OCI-LY7 (cell line): ENCODE data around the gene LGI2. TPM values are rescaled to one million over a fixed set of nuclear protein-coding genes. Genes with fewer than 3 reads are reported as not detected.

Experiments
- BruUV-seq: library from RNA; stranded (reverse); fragments of 400-500 nt; replicated peaks from 2 replicates; lab custom pipeline; 2021; lab: Mats Ljungman, UMichigan
- CTCF ChIA-PET: fragments of 300-600 bp; sonication (Branson Sonifier 250); formaldehyde crosslinking; loops from one replicate; lab custom pipeline; 2022; ENCODE audit warnings: antibody characterized with exemption; ENCODE audit not compliant: unreplicated experiment; lab: Charles Lee
- POLR2A ChIA-PET: fragments of 300-600 bp; sonication (Branson Sonifier 250); formaldehyde crosslinking; loops from one replicate; lab custom pipeline; 2022; ENCODE audit warnings: antibody characterized with exemption; lab: Charles Lee
- DNase-seq: peaks from one replicate; pipeline ENCODE4 v3.0.0-alpha.2; 2015; ENCODE audit warnings: low spot score
- H2AFZ ChIP-seq: fragments of 200-600 bp; sonication (generic), shearing (Covaris generic); 2 replicates; pipeline ENCODE4 v1.6.1; 2014; ENCODE audit warnings: mild to moderate bottlenecking, antibody characterized with exemption, low read length, moderate library complexity
- H3K27ac ChIP-seq: fragments of 200-600 bp; sonication (generic); 2 replicates; pipeline ENCODE4 v1.5.1; 2014; ENCODE audit warnings: mixed run types, low read depth, mild to moderate bottlenecking, moderate library complexity, low read length, inconsistent platforms; ENCODE audit not compliant: poor library complexity, severe bottlenecking
- H3K36me3 ChIP-seq: fragments of 200-600 bp; sonication (generic); 2 replicates; pipeline ENCODE4 v1.6.1; 2014; ENCODE audit warnings: mild to moderate bottlenecking, antibody characterized with exemption, low read length, moderate library complexity, mixed read lengths; ENCODE audit not compliant: insufficient read depth
- H3K4me1 ChIP-seq: fragments of 200-600 bp; sonication (generic); 2 replicates; pipeline ENCODE4 v1.5.1; 2014; ENCODE audit warnings: mild to moderate bottlenecking, low read length; ENCODE audit not compliant: insufficient read depth, poor library complexity, severe bottlenecking
- H3K4me2 ChIP-seq: fragments of 200-600 bp; sonication (generic); 2 replicates; pipeline ENCODE4 v1.6.1; 2014; ENCODE audit warnings: mild to moderate bottlenecking, low read length
- H3K4me3 ChIP-seq: fragments of 200-600 bp; sonication (generic); 2 replicates; pipeline ENCODE4 v1.5.1; 2014; ENCODE audit warnings: mild to moderate bottlenecking, low read depth, low read length; ENCODE audit not compliant: poor library complexity, severe bottlenecking
- H3K79me2 ChIP-seq: fragments of 200-600 bp; sonication (generic); 2 replicates; pipeline ENCODE4 v1.6.1; 2016; ENCODE audit warnings: low read depth, mild to moderate bottlenecking, low read length, moderate library complexity, mixed read lengths; ENCODE audit not compliant: insufficient read depth
- H3K9me2 ChIP-seq: fragments of 200-600 bp; sonication (generic); 2 replicates; pipeline ENCODE4 v1.6.1; 2016; ENCODE audit warnings: mild to moderate bottlenecking, low read length, mixed read lengths; ENCODE audit not compliant: insufficient read depth
- H3K9me3 ChIP-seq: fragments of 200-600 bp; sonication (generic); 2 replicates; pipeline ENCODE4 v1.6.1; 2014; ENCODE audit warnings: mild to moderate bottlenecking, mixed run types, low read length, mixed read lengths
- H4K20me1 ChIP-seq: fragments of 200-600 bp; sonication (generic); 2 replicates; pipeline ENCODE4 v1.6.1; 2014; ENCODE audit warnings: mild to moderate bottlenecking, antibody characterized with exemption, low read length, moderate library complexity, mixed read lengths; ENCODE audit not compliant: insufficient read depth
- EZH2phosphoT487 ChIP-seq: fragments of 200-600 bp; sonication (generic); IDR thresholded peaks from 2 replicates; pipeline ENCODE4 v1.6.1; 2018; ENCODE audit warnings: low read depth, borderline replicate concordance, mild to moderate bottlenecking, mixed run types, antibody characterized with exemption, low read length, moderate library complexity, mixed read lengths
- intact Hi-C: fragments of 100-400 bp; cut with micrococcal nuclease; formaldehyde crosslinking; loops from one replicate; pipeline ENCODE4 v1.10.0; 2022; ENCODE audit not compliant: unreplicated experiment
- total RNA-seq, 2 experiments: library from RNA; depleted of rRNA in 1 of 2; stranded (reverse); fragments of >200 nt in 1 of 2; shearing (Covaris generic) in 1 of 2; gene quantifications; 2 replicates each; pipeline ENCODE4 v1.2.3, GENCODE V29; 2014 to 2022
- TF ChIP-seq, protein P1 (sequence below): fragments of 200-600 bp; sonication (generic); conservative IDR thresholded peaks from 2 replicates; pipeline ENCODE4 v1.5.1; 2014; ENCODE audit warnings: mild to moderate bottlenecking, antibody characterized with exemption, low read length, moderate library complexity, mixed read lengths

The LGI2 gene
- total RNA-seq, 2 experiments from 2014 or later: not detected

DNA sequence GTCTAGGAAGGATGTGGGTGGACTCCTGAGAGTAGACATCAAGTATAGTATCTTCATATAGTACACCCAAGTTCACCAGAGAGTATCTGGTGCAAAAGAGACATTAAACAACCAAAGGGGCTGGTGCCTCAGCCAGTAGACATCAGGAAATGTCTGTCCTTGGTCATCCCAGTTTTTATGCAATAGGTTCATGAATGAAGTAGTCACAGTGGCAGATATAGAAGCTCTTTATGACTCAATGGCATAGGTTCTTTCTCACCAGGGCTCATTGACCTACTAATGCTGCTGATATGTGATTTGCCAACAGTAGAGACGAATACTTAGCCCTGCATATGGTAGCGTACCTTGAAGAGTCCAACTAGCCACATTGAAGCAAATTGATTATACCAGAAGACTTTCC lies 72.9 kb downstream of the LGI2 start:
- H3K9me2 ChIP-seq: no peaks in the 10 kb centered on the region

DNA sequence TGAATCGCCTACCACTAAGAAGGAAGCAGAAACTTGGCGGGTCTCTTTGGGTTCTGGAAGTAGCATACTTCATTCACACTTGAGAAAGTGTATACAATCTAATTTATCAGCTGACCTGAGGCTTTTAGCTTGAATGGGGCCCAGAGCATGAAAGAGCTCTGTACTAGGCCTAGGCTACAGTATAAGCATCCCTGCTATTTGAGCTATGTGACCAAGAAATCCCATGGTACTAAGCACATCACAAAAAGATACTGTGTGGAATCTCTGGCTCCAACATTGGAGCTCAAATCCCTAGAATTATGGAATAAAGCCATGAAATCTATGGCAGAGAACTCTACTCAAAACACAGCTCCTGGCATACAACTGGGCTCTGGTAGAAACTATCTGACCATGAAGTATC lies 74.0 kb downstream of the LGI2 start:
- Histone ChIP-seq H3K79me2 (no peaks in the 10 kb centered on the region), H2AFZ (no peak overlapping the region), H3K36me3 (no peaks in the 10 kb centered on the region), H3K4me1 (no peaks in the 10 kb centered on the region), H3K9me2 (no peaks in the 10 kb centered on the region), H4K20me1 (no peaks in the 10 kb centered on the region), H3K9me3 (no peaks in the 10 kb centered on the region), H3K4me2 (no peak overlapping the region), H3K4me3 (no peak overlapping the region), H3K27ac (no peak overlapping the region)
- ChIA-PET POLR2A (no interaction called here), CTCF (no interaction called here)
- intact Hi-C loops: no loop called here
- no peak for DNase-seq
- no TSS peak for BruUV-seq
- TF ChIP-seq, protein P1, sequence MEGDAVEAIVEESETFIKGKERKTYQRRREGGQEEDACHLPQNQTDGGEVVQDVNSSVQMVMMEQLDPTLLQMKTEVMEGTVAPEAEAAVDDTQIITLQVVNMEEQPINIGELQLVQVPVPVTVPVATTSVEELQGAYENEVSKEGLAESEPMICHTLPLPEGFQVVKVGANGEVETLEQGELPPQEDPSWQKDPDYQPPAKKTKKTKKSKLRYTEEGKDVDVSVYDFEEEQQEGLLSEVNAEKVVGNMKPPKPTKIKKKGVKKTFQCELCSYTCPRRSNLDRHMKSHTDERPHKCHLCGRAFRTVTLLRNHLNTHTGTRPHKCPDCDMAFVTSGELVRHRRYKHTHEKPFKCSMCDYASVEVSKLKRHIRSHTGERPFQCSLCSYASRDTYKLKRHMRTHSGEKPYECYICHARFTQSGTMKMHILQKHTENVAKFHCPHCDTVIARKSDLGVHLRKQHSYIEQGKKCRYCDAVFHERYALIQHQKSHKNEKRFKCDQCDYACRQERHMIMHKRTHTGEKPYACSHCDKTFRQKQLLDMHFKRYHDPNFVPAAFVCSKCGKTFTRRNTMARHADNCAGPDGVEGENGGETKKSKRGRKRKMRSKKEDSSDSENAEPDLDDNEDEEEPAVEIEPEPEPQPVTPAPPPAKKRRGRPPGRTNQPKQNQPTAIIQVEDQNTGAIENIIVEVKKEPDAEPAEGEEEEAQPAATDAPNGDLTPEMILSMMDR: no peak
- no peak for TF ChIP-seq EZH2phosphoT487

More for the DNA sequence above, 72.9 kb downstream of the LGI2 start:
- no TSS peak for BruUV-seq
- no peak overlapping the region for H3K27ac ChIP-seq
- no peak overlapping the region for H3K4me3 ChIP-seq
- H2AFZ ChIP-seq: no peak overlapping the region
- H3K79me2 ChIP-seq: no peaks in the 10 kb centered on the region
- TF ChIP-seq, protein P1: no peak
- TF ChIP-seq EZH2phosphoT487: no peak
- H3K36me3 ChIP-seq: no peaks in the 10 kb centered on the region
- H3K4me2 ChIP-seq: no peak overlapping the region
- CTCF ChIA-PET: no interaction called here
- POLR2A ChIA-PET: no interaction called here
- intact Hi-C loops: no loop called here
- H3K4me1 ChIP-seq: no peaks in the 10 kb centered on the region
- H4K20me1 ChIP-seq: no peaks in the 10 kb centered on the region
- DNase-seq: no peak
- no peaks in the 10 kb centered on the region for H3K9me3 ChIP-seq

GRCh38 chr4:24956091-24956490 lies 74.7 kb downstream of the LGI2 start:
- BruUV-seq: no TSS peak
- ChIA-PET POLR2A (no interaction called here), CTCF (no interaction called here)
- Histone ChIP-seq H2AFZ (no peak overlapping the region), H3K4me3 (no peak overlapping the region), H3K9me2 (no peaks in the 10 kb centered on the region), H3K27ac (no peak overlapping the region), H3K36me3 (no peaks in the 10 kb centered on the region), H3K4me1 (no peaks in the 10 kb centered on the region), H3K79me2 (no peaks in the 10 kb centered on the region), H3K4me2 (no peak overlapping the region), H3K9me3 (no peaks in the 10 kb centered on the region), H4K20me1 (no peaks in the 10 kb centered on the region)
- intact Hi-C loops: no loop called here
- TF ChIP-seq, protein P1: no peak
- TF ChIP-seq EZH2phosphoT487: no peak
- no peak for DNase-seq
